Dermis blood vessel endothelial cell (primary cell): Measurements from ENCODE around the gene CMTM7. TPM values are rescaled to one million over a fixed set of nuclear protein-coding genes. Genes with fewer than 3 reads are reported as not detected.
A peak's percentile ranks its signal among the peaks of the same experiment; 100 is the strongest.

ENCODE experiments used
- DNase-seq: peaks from one replicate; pipeline ENCODE4 v3.0.0; 2010
- total RNA-seq: library from RNA; depleted of rRNA; stranded (reverse); fragments of >200 nt; gene quantifications from 2 replicates; pipeline ENCODE4 v1.2.3, GENCODE V29; 2014

The CMTM7 gene
- total RNA-seq, 1 donor from 2014 or later, result 31.3 TPM

GRCh38 chr3:32493437-32494414 is 102.1 kb downstream of the CMTM7 start:
- peak; percentile 55 for DNase-seq

GRCh38 chr3:32495085-32495484 is 103.4 kb downstream of the CMTM7 start:
- no peak for DNase-seq

GRCh38 chr3:32495609-32496008 is 104.0 kb downstream of the CMTM7 start:
- peak; percentile 36 for DNase-seq

GRCh38 chr3:32498252-32498651 is 106.6 kb downstream of the CMTM7 start:
- DNase-seq, result no peak

GRCh38 chr3:32498992-32499391 is 107.3 kb downstream of the CMTM7 start:
- no peak for DNase-seq

GRCh38 chr3:32499585-32499984 is 107.9 kb downstream of the CMTM7 start:
- DNase-seq, result no peak

- no peak for DNase-seq
Observed at GRCh38 chr3:32500231-32500630, 108.6 kb downstream of the CMTM7 start.

- DNase-seq, result no peak
Observed at GRCh38 chr3:32500880-32501782, 109.5 kb downstream of the CMTM7 start.

GRCh38 chr3:32501783-32502117 is 110.1 kb downstream of the CMTM7 start:
- DNase-seq, result no peak

- peak; percentile 76 for DNase-seq
Observed at GRCh38 chr3:32502118-32502945, 110.7 kb downstream of the CMTM7 start, which contains the start of gene CMTM6. Gene CMTM6 (minus strand): TSS chr3:32502852. CDS start chr3:32502745, 107 bp downstream.

GRCh38 chr3:32502946-32503286 is 111.3 kb downstream of the CMTM7 start:
- DNase-seq, result no peak

Other genes with a start within 250 kb of the CMTM7 start
- gene CMTM8, start 153.2 kb upstream of the CMTM7 start, total RNA-seq, result 4.3 and 5.0 TPM in 2 replicates
- gene CMTM6, start 111.0 kb downstream of the CMTM7 start, total RNA-seq, result 110 and 161 TPM in 2 replicates
- 49.0 and 70.5 TPM in 2 replicates for gene DYNC1LI1, start 179.0 kb downstream of the CMTM7 start, total RNA-seq